Endodermal cell (in vitro differentiated cells): ENCODE data around the gene EPB41L3. TPM values are rescaled to one million over a fixed set of nuclear protein-coding genes. Genes with fewer than 3 reads are reported as not detected.
"Not testable (repeated sequence)": the region's sequence is repeated elsewhere in the genome, so short reads cannot be mapped to it uniquely, and the experiment has no call there.

Experiments
- DNase-seq: peaks from one replicate; pipeline ENCODE4 v3.0.0-alpha.2; 2017
- H3K27ac ChIP-seq: 2 replicates; pipeline ENCODE4 v1.5.1; 2013; ENCODE audit warnings: mild to moderate bottlenecking, low read depth, low read length, moderate library complexity
- H3K27me3 ChIP-seq: 2 replicates; pipeline ENCODE4 v1.6.1; 2013; ENCODE audit warnings: mild to moderate bottlenecking, low read length, moderate library complexity; ENCODE audit not compliant: insufficient read depth, control insufficient read depth, poor library complexity, severe bottlenecking
- H3K36me3 ChIP-seq: 2 replicates; pipeline ENCODE4 v1.7.0; 2013; ENCODE audit warnings: mild to moderate bottlenecking, low read length, moderate library complexity; ENCODE audit not compliant: control insufficient read depth, insufficient read depth
- H3K4me1 ChIP-seq: one replicate; pipeline ENCODE4 v1.7.0; 2013; ENCODE audit warnings: low read length; ENCODE audit not compliant: control insufficient read depth, insufficient read depth
- H3K4me3 ChIP-seq: 2 replicates; pipeline ENCODE4 v1.5.1; 2013; ENCODE audit warnings: mild to moderate bottlenecking, low read length, moderate library complexity
- H3K9ac ChIP-seq: 2 replicates; pipeline ENCODE4 v1.6.1; 2013; ENCODE audit warnings: mild to moderate bottlenecking, low read length, moderate library complexity; ENCODE audit not compliant: poor library complexity, severe bottlenecking; ENCODE audit errors: extremely low read depth
- H3K9me3 ChIP-seq: 2 replicates; pipeline ENCODE4 v1.6.1; 2013; ENCODE audit warnings: mild to moderate bottlenecking, low read length, moderate library complexity; ENCODE audit not compliant: control insufficient read depth
- H3K27ac Mint-ChIP-seq: 2 replicates; pipeline ENCODE4 v1.8.0; 2020; ENCODE audit warnings: mixed read lengths
- H3K27me3 Mint-ChIP-seq: 2 replicates; pipeline ENCODE4 v1.8.0; 2021; ENCODE audit warnings: mild to moderate bottlenecking, mixed read lengths; ENCODE audit not compliant: insufficient read depth
- H3K36me3 Mint-ChIP-seq: 2 replicates; pipeline ENCODE4 v1.8.0; 2020; ENCODE audit warnings: low read depth, mixed read lengths
- H3K4me1 Mint-ChIP-seq: 2 replicates; pipeline ENCODE4 v1.8.0; 2020; ENCODE audit warnings: mixed read lengths
- H3K4me3 Mint-ChIP-seq: 2 replicates; pipeline ENCODE4 v1.8.0; 2020; ENCODE audit warnings: mild to moderate bottlenecking, moderate library complexity, mixed read lengths
- H3K9me3 Mint-ChIP-seq: 2 replicates; pipeline ENCODE4 v1.8.0; 2020; ENCODE audit warnings: mild to moderate bottlenecking, mixed read lengths
- WGBS, 2 experiments: methylation state at CpG; one replicate each; pipeline versions ENCODE4 v1.1.5 to v1.1.7; 2013; ENCODE audit warnings: missing lambda C conversion rate in 2 of 2, mixed read lengths in 1 of 2; ENCODE audit not compliant: insufficient coverage in 1 of 2, insufficient read length in 1 of 2; 5-methylcytosine and 5-hydroxymethylcytosine counted together
- total RNA-seq, 2 donors: library from RNA; stranded (reverse); fragmentation: NEBNext Ultra II Directional in 1 of 2; extraction: Animal tissue kit (Norgen Biotek cat#: 25700) in 1 of 2; gene quantifications; 2 replicates in 1 of 2; 3 replicates in 1 of 2; pipeline ENCODE4 v1.2.1, GENCODE V29; 2021
- TF ChIP-seq, protein P1 (sequence below): fragments of 200-600 bp; sonication (generic); conservative IDR thresholded peaks from 2 replicates; pipeline ENCODE4 v1.5.0; 2021; ENCODE audit warnings: antibody characterized with exemption, mild to moderate bottlenecking

The EPB41L3 gene
- total RNA-seq, 2 donors from 2014 or later = 49.3 to 51.6 TPM

GRCh38 chr18:5490753-5491480 lies 52.9 kb downstream of the EPB41L3 start:
- no peak for DNase-seq
- H3K4me1 Mint-ChIP-seq = peaks cover 7% of the 10 kb centered on the region
- peaks cover 9% of the 10 kb centered on the region for H3K9me3 Mint-ChIP-seq
- peaks cover 24% of the 10 kb centered on the region for H3K36me3 Mint-ChIP-seq
- no peak overlapping the region for H3K9ac ChIP-seq
- H3K27me3 ChIP-seq = no peaks in the 10 kb centered on the region
- H3K9me3 ChIP-seq = peaks cover 4% of the 10 kb centered on the region
- no peak overlapping the region for H3K4me3 Mint-ChIP-seq
- no peak overlapping the region for H3K4me3 ChIP-seq
- TF ChIP-seq, protein P1, sequence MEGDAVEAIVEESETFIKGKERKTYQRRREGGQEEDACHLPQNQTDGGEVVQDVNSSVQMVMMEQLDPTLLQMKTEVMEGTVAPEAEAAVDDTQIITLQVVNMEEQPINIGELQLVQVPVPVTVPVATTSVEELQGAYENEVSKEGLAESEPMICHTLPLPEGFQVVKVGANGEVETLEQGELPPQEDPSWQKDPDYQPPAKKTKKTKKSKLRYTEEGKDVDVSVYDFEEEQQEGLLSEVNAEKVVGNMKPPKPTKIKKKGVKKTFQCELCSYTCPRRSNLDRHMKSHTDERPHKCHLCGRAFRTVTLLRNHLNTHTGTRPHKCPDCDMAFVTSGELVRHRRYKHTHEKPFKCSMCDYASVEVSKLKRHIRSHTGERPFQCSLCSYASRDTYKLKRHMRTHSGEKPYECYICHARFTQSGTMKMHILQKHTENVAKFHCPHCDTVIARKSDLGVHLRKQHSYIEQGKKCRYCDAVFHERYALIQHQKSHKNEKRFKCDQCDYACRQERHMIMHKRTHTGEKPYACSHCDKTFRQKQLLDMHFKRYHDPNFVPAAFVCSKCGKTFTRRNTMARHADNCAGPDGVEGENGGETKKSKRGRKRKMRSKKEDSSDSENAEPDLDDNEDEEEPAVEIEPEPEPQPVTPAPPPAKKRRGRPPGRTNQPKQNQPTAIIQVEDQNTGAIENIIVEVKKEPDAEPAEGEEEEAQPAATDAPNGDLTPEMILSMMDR = no peak
- WGBS, 2 experiments = 80 to 81% methylated on average over 5 of the region's 5 CpGs
- H3K27ac ChIP-seq = no peak overlapping the region
- H3K27ac Mint-ChIP-seq = no peak overlapping the region
- H3K27me3 Mint-ChIP-seq = no peaks in the 10 kb centered on the region
- H3K4me1 ChIP-seq = no peaks in the 10 kb centered on the region
- H3K36me3 ChIP-seq = peaks cover 3% of the 10 kb centered on the region

- 95 to 100% methylated on average over 4 to 24 of the region's 24 CpGs for WGBS, 2 experiments
- no peak overlapping the region for H3K9ac ChIP-seq
- H3K27me3 Mint-ChIP-seq = no peaks in the 10 kb centered on the region
- H3K9me3 Mint-ChIP-seq = peaks cover 9% of the 10 kb centered on the region
- TF ChIP-seq, protein P1 = no peak
- H3K4me3 Mint-ChIP-seq = no peak overlapping the region
- H3K36me3 Mint-ChIP-seq = peaks cover 25% of the 10 kb centered on the region
- H3K9me3 ChIP-seq = peaks cover 4% of the 10 kb centered on the region
- H3K4me1 ChIP-seq = no peaks in the 10 kb centered on the region
- H3K4me1 Mint-ChIP-seq = peaks cover 4% of the 10 kb centered on the region
- H3K4me3 ChIP-seq = no peak overlapping the region
- H3K27me3 ChIP-seq = no peaks in the 10 kb centered on the region
- H3K27ac ChIP-seq = no peak overlapping the region
- DNase-seq = no peak
- H3K36me3 ChIP-seq = peaks cover 3% of the 10 kb centered on the region
- H3K27ac Mint-ChIP-seq = no peak overlapping the region
Measured at GRCh38 chr18:5488844-5489243, 55.0 kb downstream of the EPB41L3 start.

GRCh38 chr18:5488044-5488443 lies 55.8 kb downstream of the EPB41L3 start:
- H3K4me3 ChIP-seq, H3K27ac Mint-ChIP-seq, H3K27me3 Mint-ChIP-seq, H3K27ac ChIP-seq, H3K9me3 ChIP-seq, H3K36me3 ChIP-seq, H3K9ac ChIP-seq, DNase-seq, H3K4me3 Mint-ChIP-seq, H3K27me3 ChIP-seq, H3K4me1 Mint-ChIP-seq, H3K9me3 Mint-ChIP-seq, H3K4me1 ChIP-seq: not testable (repeated sequence)
- H3K36me3 Mint-ChIP-seq = peaks cover 26% of the 10 kb centered on the region
- 92 to 100% methylated on average over 1 to 4 of the region's 4 CpGs for WGBS, 2 experiments
